Renal pelvis (tissue), 12 donors: ENCODE measurements around the gene TSPAN2. TPM values are rescaled to one million over a fixed set of nuclear protein-coding genes. Genes with fewer than 3 reads are reported as not detected.

Experiments
- DNase-seq: peaks from one replicate; pipeline ENCODE4 v3.0.0-alpha.2; 2013
- long read RNA-seq, 16 experiments: transcript quantifications; one replicate each; lab custom pipeline, GENCODE V29; 2026
- polyA plus RNA-seq, 3 donors: library from polyadenylated mRNA; unstranded; fragments of 120-200 nt; gene quantifications; one replicate each; pipeline ENCODE4 v1.2.1, GENCODE V29; 2013; ENCODE audit not compliant: insufficient read length in 3 of 3

TSPAN2 gene
- 10 to 100 TPM; 33.9 to 45.1 (median 34.6) TPM for polyA plus RNA-seq
- long read RNA-seq, donor 1, transcript TSPAN2-202 (8 exons, 3,177 nt): major isoform, 12 of 12 reads
- long read RNA-seq, donor 1, partial matches to known transcripts: 0 of 12 reads
- long read RNA-seq, donor 1, other reads (novel, unspliced or antisense): 0 of 12 reads
- long read RNA-seq, donor 2, transcript TSPAN2-202 (8 exons, 3,177 nt): major isoform, 16 of 17 reads
- long read RNA-seq, donor 2, partial matches to known transcripts: 0 of 17 reads
- long read RNA-seq, donor 2, other reads (novel, unspliced or antisense): 0 of 17 reads
- long read RNA-seq, donor 3, transcript TSPAN2-202 (8 exons, 3,177 nt): major isoform, 15 of 17 reads
- long read RNA-seq, donor 3, partial matches to known transcripts: 0 of 17 reads
- long read RNA-seq, donor 3, other reads (novel, unspliced or antisense): 0 of 17 reads
- long read RNA-seq, donor 4, transcript TSPAN2-202 (8 exons, 3,177 nt): major isoform, 16 of 17 reads
- long read RNA-seq, donor 4, partial matches to known transcripts: 0 of 17 reads
- long read RNA-seq, donor 4, other reads (novel, unspliced or antisense): 0 of 17 reads
- long read RNA-seq, donor 5, transcript TSPAN2-202 (8 exons, 3,177 nt): major isoform, 11 of 12 reads
- long read RNA-seq, donor 5, partial matches to known transcripts: 0 of 12 reads
- long read RNA-seq, donor 5, other reads (novel, unspliced or antisense): 0 of 12 reads
- long read RNA-seq, donor 6, transcript TSPAN2-202 (8 exons, 3,177 nt): major isoform, 17 of 24 reads
- long read RNA-seq, donor 6, partial matches to known transcripts: 0 of 24 reads
- long read RNA-seq, donor 6, other reads (novel, unspliced or antisense): 0 of 24 reads
- long read RNA-seq, donor 7, transcript TSPAN2-202 (8 exons, 3,177 nt): major isoform, 25 of 27 reads
- long read RNA-seq, donor 7, partial matches to known transcripts: 0 of 27 reads
- long read RNA-seq, donor 7, other reads (novel, unspliced or antisense): 0 of 27 reads
- long read RNA-seq, donor 8, partial matches to known transcripts: 0 of 1 reads
- long read RNA-seq, donor 8, other reads (novel, unspliced or antisense): 0 of 1 reads
- long read RNA-seq, donor 9, transcript TSPAN2-202 (8 exons, 3,177 nt): major isoform, 17 of 30 reads
- long read RNA-seq, donor 9, partial matches to known transcripts: 12 of 30 reads
- long read RNA-seq, donor 9, other reads (novel, unspliced or antisense): 0 of 30 reads
- long read RNA-seq, donor 10, transcript TSPAN2-202 (8 exons, 3,177 nt): major isoform, 8 of 8 reads
- long read RNA-seq, donor 10, partial matches to known transcripts: 0 of 8 reads
- long read RNA-seq, donor 10, other reads (novel, unspliced or antisense): 0 of 8 reads
- long read RNA-seq, donor 11, transcript TSPAN2-202 (8 exons, 3,177 nt): major isoform, 12 of 14 reads
- long read RNA-seq, donor 11, partial matches to known transcripts: 0 of 14 reads
- long read RNA-seq, donor 11, other reads (novel, unspliced or antisense): 0 of 14 reads
- long read RNA-seq, donor 12, transcript TSPAN2-202 (8 exons, 3,177 nt): major isoform, 18 of 20 reads
- long read RNA-seq, donor 12, partial matches to known transcripts: 0 of 20 reads
- long read RNA-seq, donor 12, other reads (novel, unspliced or antisense): 0 of 20 reads
- long read RNA-seq, donor 13, partial matches to known transcripts: 0 of 6 reads
- long read RNA-seq, donor 13, other reads (novel, unspliced or antisense): 0 of 6 reads
- long read RNA-seq, donor 14: 0 reads
- long read RNA-seq, donor 15, transcript TSPAN2-202 (8 exons, 3,177 nt): major isoform, 26 of 27 reads
- long read RNA-seq, donor 15, partial matches to known transcripts: 0 of 27 reads
- long read RNA-seq, donor 15, other reads (novel, unspliced or antisense): 0 of 27 reads
- long read RNA-seq, donor 16, transcript TSPAN2-202 (8 exons, 3,177 nt): major isoform, 13 of 14 reads
- long read RNA-seq, donor 16, partial matches to known transcripts: 0 of 14 reads
- long read RNA-seq, donor 16, other reads (novel, unspliced or antisense): 0 of 14 reads

DNA sequence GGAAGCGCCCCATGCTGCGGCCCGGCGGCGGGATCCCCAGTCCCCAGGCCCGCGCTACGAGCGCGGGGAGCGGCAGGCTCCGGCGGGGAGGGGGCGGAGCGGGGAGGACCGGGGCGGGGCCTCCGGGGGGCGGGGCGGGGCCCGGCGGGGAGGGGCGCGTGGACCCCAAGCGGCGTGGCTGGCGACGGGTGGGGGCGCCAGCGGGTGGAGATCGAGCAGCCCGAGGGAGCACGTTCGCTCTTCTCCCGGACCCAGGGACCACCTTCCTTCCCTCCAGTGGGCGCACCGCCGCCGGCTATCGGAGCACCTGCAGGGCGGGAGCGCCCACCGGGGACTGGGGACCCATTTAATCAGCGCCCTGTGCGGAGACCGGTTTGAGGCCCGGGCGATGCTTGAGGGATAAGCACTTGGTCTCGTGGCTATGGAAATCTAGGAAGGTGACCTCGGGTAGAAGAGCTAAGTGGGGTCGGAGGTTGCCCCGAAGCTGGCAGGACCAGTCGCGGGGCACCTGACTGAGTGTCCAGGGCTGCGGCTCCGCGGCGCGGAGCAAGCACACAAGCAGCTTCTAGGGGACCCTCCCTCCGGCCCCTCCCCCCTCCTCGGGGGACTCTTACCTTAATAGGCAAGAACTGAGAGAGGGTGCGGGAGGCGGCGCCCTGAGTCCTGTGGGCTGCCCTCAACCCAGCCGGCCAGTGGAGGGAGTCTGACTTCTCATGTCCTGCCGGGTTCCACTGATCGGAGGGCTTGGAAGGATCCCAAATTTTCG, at the start of gene TSPAN2:
TSPAN2 (minus strand) TSS at position 84 of the 766 bp plus-strand sequence; CDS start at position 13, 71 bp downstream.
- peak; percentile 80 for DNase-seq

DNA sequence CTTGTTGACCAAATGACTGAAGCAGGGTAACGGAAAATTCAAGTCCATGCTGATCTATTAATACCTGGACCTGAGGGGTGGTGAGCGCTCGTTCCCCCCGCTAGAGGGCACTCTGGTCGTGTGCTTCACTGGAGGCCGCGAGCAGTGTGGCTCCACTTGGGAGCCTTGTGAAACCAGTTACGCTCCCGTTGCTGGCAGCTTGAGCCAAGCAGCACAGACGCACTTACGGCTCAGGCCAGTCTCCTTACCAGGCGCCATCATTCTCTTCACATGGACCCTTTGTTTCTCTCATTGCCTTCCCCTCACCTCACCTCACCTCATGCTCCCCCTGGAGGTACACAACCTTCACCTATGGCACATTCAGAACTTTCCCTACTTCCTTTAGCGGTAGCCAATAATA, 49.7 kb upstream of the TSPAN2 start:
- peak; percentile 87 for DNase-seq

DNA sequence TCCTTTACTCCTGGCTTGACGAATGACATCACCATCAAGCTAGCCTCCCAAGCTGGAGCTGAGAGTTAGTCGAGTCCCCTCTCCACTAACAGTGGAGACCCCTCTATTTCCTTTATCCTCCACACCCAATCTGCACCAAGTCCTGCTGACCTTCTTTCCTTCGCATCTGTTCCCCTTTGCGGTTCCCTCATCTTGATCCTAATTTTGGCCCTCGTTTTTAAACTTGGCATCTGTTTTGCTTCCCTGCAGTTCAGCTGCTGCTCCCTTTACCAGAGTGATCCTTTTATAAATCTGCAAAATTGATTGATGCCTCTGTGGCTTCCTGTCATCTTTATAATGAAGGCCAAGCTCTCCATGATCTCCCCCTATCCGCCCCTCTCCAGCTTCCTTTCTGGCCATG, 49.0 kb upstream of the TSPAN2 start:
- DNase-seq: no peak

DNA sequence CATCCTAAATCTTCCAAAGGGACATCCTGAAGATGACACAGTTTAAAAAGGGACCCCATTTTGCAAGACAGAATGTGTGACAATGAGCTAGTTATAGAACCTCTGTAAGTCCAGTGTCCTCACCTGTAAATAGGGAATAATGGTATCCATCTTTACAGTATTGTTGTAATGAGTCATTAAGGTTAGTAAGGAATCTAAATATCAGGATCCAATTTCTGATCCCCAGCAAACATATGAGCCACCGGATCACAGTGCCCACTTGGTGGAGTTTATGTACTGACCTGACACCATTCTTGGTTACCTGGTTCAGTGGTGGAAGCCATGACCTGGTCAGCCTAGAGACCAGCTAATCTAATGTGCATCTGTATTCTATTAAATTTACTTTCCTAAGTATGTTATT, 47.9 kb upstream of the TSPAN2 start:
- DNase-seq: no peak

DNA sequence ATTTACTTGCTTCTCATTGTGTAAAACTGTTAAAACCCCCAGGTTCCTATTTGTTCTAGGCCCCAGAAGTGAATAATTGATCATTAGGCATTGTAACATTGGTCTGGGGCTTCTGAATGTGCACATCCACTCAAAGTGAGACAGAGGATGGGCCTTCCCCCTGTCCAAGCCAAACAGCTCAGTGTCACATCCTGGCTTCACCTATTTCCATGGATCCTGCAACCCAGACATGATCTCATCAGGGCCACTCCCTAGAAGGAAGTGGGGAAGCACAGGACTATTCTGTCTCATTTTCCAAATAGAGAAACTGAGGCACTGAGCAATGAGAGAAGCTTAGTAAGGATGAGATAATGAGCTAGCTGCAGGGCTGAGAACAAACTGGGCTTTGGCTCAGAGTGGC, 47.4 kb upstream of the TSPAN2 start:
- no peak for DNase-seq

DNA sequence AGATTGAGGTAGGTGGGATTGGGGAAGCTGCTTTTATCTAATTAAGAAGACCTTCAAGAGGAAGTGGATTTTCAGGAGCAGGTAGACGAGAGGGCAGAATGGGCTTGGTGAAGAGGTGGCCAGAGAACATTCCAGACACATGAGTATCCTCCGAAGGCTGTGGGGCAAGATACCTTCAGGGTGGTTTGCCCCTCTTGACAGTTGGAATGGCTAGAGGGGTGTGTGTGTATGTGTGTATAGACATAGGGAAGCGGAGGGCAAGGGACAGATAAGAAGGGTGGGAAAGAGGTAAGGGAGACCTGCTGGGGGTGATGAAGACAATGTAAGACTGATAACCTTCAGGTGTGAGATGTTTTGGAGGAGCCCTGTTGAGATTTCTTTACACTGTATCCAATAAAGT, 46.8 kb upstream of the TSPAN2 start:
- no peak for DNase-seq

DNA sequence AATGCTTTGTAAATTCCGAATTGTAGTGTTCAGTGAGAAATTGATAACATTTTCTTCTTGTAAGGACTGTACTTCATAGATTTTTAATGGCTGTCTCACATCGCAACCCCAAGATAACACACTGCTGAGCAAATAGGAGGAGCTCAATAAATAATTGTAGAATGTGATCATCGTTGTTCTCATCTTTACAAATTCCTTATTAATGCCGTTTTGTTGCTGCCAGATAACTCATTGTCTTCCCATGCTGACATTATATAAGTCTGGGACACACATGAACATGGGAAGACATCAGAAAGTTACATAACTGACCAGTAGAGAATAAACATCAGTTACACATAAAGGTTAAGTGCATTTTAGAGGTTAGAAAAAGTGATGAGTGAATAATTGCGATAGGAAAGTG, 46.4 kb upstream of the TSPAN2 start:
- no peak for DNase-seq

DNA sequence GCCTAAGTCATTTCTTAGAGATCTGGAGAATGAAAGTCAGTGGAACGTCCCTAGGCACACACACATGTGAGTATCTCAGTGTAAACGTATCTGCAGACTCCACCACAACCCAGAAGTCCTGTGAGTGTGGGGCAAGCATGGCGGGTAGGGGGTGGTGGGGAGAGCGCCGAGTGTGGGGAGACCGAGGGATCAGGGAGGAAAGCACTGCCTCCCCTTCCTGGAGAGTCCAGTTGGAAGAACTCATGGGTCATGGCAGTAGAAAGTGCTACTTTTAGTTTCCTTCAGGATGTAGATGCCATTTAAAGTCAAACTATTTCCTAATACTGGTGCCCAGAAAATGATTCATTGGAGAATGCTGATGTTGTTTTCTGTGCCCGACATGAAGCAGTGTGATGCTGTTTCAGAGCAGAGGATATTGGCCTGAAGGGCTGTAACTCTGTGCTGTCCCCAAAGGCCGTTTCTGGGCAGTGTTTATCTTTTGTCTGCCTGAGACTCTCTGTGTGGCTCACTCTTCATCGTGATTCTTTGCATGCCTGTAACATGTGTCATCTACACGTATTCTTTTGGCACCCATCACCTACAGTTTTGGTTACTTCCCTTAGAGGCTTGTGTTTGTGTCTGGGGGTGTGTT, 45.7 kb upstream of the TSPAN2 start:
- DNase-seq: no peak

DNA sequence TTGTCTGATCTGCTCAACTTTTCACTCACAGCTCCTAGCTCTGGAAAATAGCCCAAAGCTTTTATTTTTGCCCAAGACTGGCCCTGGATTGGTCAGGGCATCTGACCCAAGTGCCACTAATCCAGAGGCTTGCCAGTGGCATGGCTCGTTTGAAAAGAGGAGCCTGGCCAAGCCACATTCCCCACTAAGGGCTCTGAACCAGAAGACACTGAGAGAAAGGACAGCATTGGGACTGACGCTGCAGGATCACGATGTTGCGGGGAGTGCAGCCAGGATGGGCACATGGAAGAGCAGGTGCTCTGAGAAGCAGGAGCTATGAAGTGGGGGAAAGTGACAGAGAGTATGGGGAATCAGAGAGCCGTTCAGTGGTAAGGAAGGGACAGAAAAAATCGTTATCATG, 44.9 kb upstream of the TSPAN2 start:
- no peak for DNase-seq

DNA sequence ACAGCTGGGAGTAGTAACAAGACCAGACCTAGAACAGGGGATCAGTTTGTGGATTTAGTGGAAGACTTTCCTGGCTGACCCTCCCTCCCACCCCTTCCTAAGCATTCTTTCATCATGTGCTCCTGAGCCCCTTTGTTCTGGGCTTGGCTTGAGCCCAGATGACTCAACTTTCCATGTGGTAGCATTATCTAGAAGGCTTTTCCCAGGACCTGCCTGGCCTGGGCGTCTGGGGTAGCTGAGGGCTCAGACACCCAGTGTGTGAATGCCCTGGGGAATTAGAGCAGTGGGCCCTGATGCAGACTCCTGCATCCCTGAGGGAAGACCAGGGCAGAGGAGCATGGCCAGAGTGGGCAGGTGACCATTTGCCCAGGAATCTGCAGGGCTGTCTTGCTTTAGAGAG, 44.1 kb upstream of the TSPAN2 start:
- no peak for DNase-seq

DNA sequence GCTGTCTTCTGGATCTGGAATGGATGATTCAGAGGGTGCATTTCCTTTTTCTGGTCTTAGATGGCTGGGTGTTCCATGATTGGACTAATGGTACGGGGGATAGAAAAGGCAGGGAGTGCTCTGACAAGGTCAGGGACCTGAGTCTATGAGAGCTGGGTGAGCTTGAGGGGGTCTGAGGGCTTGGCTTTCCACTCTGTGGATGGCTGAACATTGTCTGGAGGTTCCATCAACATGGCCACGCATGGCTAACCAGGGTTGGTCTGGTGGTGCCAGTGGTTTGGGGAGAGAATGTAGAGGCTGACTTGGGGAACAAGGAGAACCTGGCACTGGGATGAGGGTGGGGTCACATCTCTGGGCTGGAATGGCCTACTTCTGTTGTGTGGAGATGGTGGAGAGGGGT, 41.5 kb upstream of the TSPAN2 start:
- no peak for DNase-seq

DNA sequence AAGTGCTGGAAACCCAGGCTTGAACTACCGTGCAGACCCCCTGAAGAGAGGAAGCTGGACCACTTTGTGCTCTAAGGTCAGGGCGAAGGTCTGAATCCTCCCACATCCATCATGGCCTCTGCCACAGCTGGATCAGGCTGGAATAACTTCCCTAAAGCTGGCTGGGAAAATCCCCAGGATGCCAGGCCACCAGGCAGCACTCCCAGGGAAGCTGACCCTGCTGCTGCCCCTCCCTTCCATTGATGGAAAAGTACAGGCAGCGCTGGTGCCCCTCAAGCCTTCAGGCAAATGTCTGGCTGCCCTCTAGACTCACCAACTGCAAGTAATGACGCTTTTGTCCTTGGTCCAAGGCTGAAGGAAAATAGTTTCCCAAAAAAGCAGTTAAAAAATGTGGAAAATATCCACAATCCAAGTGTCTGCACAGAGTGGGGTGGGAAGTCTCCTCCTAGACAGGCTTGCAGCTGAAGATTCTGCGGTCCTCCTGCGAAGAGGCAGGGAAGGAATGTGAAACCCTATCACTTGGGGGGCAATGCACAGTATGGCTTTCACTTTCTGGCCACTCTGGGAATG, 39.9 kb upstream of the TSPAN2 start:
- no peak for DNase-seq

DNA sequence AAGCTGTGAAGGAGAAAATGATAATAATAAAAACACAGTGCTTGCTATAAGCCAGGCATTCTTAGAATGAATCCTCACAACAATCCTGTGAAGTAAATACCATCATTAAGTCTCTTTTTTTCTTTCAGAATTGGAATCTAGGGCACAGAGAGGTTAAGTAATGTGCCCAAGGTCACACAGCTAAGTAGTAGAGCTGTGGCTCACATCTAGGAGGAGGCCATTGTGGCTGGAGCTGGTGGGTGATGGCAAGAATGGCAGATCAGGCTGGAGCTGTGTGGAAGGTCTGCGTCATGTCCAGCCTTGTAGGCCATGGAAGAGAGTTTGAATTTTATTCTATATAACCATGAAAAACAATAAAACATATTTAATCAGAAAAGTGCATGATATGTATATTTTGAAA, 38.2 kb upstream of the TSPAN2 start:
- no peak for DNase-seq

DNA sequence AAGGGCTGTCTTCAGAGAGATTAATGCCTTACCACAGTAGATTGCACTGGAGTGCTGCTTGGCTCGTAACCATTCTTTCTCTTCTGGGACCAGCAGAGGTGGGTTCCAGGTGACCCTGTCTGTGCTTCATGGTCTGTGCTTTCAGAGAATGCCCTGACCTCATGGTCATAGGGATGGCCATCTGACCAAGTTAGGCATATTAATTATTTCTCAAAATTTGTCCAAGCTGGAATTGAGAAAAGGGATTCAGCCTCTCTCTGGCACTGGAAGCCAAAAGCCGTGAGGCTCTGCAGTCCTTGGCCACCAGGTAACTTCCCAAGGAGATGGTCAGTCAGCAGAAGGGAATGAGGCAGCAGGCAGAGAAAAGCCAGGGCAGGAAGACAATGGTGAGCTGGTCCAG, 37.2 kb upstream of the TSPAN2 start:
- DNase-seq: no peak

DNA sequence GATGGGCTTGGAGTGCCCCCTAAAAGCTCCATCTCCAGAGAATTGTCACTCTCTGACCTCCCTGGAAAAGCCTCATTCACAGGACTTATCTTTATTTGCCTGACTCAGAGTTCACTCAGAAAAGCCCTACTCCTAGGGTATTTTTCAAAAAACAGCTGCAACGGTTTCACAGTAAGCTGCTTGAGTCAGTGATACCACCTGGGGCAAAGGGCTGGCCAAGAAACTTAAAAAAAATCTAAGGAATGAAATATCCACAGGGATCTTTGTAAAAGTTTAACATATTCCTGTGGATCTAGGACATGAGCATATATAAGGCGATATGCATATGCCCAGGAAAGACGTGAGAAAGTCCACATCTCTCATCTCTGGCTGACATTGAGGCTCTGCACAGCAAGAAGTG, 33.8 kb upstream of the TSPAN2 start:
- DNase-seq: no peak

DNA sequence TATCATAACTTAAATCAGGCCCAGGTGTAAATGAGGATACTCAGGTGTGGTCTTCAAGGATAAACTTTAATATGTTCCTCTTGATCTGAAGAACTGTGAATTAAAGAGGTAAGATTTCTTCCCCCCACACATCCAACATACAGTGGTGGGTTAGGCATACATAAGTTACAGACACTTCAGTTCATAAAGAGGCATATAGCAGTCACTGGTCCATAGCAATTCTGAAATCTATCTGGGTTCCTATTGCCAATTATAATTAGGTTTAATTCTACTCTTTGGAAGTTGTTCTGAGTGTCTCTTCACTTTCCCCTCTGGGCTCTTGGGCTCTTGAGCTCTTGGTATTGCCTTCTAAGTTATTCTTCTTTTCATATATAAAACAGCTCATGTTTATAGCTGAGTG, 32.5 kb upstream of the TSPAN2 start:
- DNase-seq: no peak

DNA sequence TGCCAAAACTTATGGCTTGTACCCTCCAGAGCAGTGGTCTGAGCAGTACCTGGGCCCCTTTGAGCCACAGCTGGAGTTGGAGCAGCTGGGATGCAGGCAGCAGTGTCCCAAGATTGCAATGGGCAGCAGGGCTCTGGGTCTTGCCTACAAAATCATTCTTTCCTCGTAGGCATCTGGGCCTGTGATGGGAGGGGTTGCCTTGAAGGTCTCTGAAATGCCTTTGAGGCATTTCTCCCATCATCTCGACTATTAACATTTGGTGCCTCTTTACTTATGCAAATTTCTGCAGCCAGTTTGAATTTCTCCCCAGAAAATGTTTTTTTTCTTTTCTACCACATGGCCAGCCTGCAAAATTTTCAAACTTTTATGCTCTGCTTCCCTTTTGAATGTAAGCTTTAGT, 31.0 kb upstream of the TSPAN2 start:
- no peak for DNase-seq

DNA sequence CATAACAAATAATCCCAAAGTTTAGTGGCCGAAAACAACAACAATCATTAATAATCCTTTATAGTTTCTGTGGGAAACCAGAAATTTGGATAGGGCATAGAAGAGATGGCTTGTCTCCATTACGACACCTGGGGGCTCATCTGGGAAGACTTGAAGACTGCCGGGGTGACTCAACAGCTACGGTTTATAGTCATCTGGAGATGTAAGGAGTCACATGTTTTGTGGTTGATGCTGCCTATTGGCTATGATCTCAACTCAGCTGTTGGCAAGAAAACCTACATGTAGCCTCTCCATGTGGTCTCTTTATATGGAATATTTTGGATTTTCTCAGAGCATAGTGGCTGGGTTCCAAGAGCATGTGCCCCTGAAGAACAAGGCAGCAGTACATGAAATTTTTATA, 29.3 kb upstream of the TSPAN2 start:
- DNase-seq: no peak

DNA sequence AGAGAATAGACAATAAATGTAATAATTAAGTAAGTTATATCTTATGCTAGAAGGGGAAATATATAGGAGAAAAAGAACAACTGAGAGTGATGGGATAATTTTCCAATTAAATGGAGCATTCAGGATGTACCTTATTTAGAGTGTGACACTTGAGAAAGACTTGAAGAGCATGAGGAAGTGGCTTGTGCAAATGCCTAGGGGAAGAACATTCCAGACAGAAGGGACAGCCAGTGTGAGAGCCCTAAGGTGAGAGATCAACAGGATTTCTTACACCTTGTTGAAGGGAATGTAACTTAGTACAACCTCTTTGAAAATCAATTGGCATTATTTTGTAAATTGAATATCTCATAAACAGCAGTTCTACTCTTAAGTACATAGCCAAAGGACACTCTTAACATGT, 28.8 kb upstream of the TSPAN2 start:
- no peak for DNase-seq
